Trophoblast cell (in vitro differentiated cells and primary cell): Measurements from ENCODE around the gene TRIM32.
"Not testable (repeated sequence)": the region's sequence is repeated elsewhere in the genome, so short reads cannot be mapped to it uniquely, and the experiment has no call there.

ENCODE experiments used
- DNase-seq, 2 donors: peaks; one replicate each; pipeline ENCODE4 v3.0.0-alpha.2; 2016
- H2AFZ ChIP-seq: 2 replicates; pipeline ENCODE4 v1.6.1; 2013; ENCODE audit warnings: low read length, moderate library complexity, mild to moderate bottlenecking; ENCODE audit not compliant: insufficient read depth, poor library complexity
- H2AK5ac ChIP-seq: 2 replicates; pipeline ENCODE4 v1.6.1; 2013; ENCODE audit warnings: mild to moderate bottlenecking, low read length
- H2BK120ac ChIP-seq: 2 replicates; pipeline ENCODE4 v1.6.1; 2013; ENCODE audit warnings: low read length, mild to moderate bottlenecking, moderate library complexity; ENCODE audit not compliant: insufficient read depth, poor library complexity
- H2BK12ac ChIP-seq: 2 replicates; pipeline ENCODE4 v1.6.1; 2013; ENCODE audit warnings: mild to moderate bottlenecking, low read length, moderate library complexity
- H2BK5ac ChIP-seq: 2 replicates; pipeline ENCODE4 v1.6.1; 2013; ENCODE audit warnings: low read length, low read depth, moderate library complexity, mild to moderate bottlenecking; ENCODE audit not compliant: poor library complexity
- H3K14ac ChIP-seq: 2 replicates; pipeline ENCODE4 v1.6.1; 2013; ENCODE audit warnings: mild to moderate bottlenecking, low read length
- H3K18ac ChIP-seq: 2 replicates; pipeline ENCODE4 v1.6.1; 2013; ENCODE audit warnings: mild to moderate bottlenecking, low read length
- H3K23ac ChIP-seq: 2 replicates; pipeline ENCODE4 v1.6.1; 2013; ENCODE audit warnings: low read length
- H3K27ac ChIP-seq: 2 replicates; pipeline ENCODE4 v1.5.1; 2013; ENCODE audit warnings: low read depth, mild to moderate bottlenecking, inconsistent platforms, low read length, moderate library complexity
- H3K27me3 ChIP-seq: 2 replicates; pipeline ENCODE4 v1.6.1; 2013; ENCODE audit warnings: inconsistent platforms, mild to moderate bottlenecking, low read length, moderate library complexity; ENCODE audit not compliant: insufficient read depth
- H3K36me3 ChIP-seq, 2 experiments: 1 replicate in 1 of 2; 2 replicates in 1 of 2; pipeline ENCODE4 v1.6.1; 2013; ENCODE audit warnings: low read length in 2 of 2, mild to moderate bottlenecking in 2 of 2, moderate library complexity in 1 of 2; ENCODE audit not compliant: insufficient read depth in 2 of 2, control insufficient read depth in 1 of 2
- H3K4ac ChIP-seq: 2 replicates; pipeline ENCODE4 v1.6.1; 2013; ENCODE audit warnings: low read depth, mild to moderate bottlenecking, low read length, moderate library complexity
- H3K4me1 ChIP-seq, 2 experiments: 1 replicate in 1 of 2; 2 replicates in 1 of 2; pipeline ENCODE4 v1.6.1; 2013; ENCODE audit warnings: low read length in 2 of 2, mild to moderate bottlenecking in 2 of 2, moderate library complexity in 1 of 2; ENCODE audit not compliant: insufficient read depth in 2 of 2, control insufficient read depth in 1 of 2
- H3K4me2 ChIP-seq: 2 replicates; pipeline ENCODE4 v1.6.1; 2013; ENCODE audit warnings: inconsistent platforms, mild to moderate bottlenecking, low read length, moderate library complexity
- H3K4me3 ChIP-seq: 2 replicates; pipeline ENCODE4 v1.5.1; 2013; ENCODE audit warnings: mild to moderate bottlenecking, low read depth, low read length, inconsistent platforms
- H3K79me1 ChIP-seq: one replicate; pipeline ENCODE4 v1.6.1; 2013; ENCODE audit warnings: low read length
- H3K79me2 ChIP-seq: 2 replicates; pipeline ENCODE4 v1.6.1; 2013; ENCODE audit warnings: low read length, mild to moderate bottlenecking; ENCODE audit not compliant: control insufficient read depth, insufficient read depth, poor library complexity
- H3K9ac ChIP-seq: 2 replicates; pipeline ENCODE4 v1.6.1; 2013; ENCODE audit warnings: mild to moderate bottlenecking, low read length
- H3K9me3 ChIP-seq: 2 replicates; pipeline ENCODE4 v1.6.1; 2013; ENCODE audit warnings: low read depth, mild to moderate bottlenecking, control low read depth, inconsistent platforms, low read length; ENCODE audit not compliant: insufficient read depth
- H4K12ac ChIP-seq: 2 replicates; pipeline ENCODE4 v1.6.1; 2013; ENCODE audit warnings: low read depth, mild to moderate bottlenecking, low read length, moderate library complexity
- H4K8ac ChIP-seq: 2 replicates; pipeline ENCODE4 v1.6.1; 2013; ENCODE audit warnings: low read depth, mild to moderate bottlenecking, low read length, moderate library complexity
- H4K91ac ChIP-seq: one replicate; pipeline ENCODE4 v1.6.1; 2013; ENCODE audit warnings: low read depth, mild to moderate bottlenecking, low read length, moderate library complexity
- WGBS: extraction: QIAGEN DNeasy Blood & Tissue Kit; methylation state at CpG from one replicate; pipeline ENCODE4 v1.1.7; 2013; ENCODE audit warnings: missing lambda C conversion rate; ENCODE audit not compliant: insufficient read length, insufficient coverage; ENCODE audit errors: extremely low coverage; 5-methylcytosine and 5-hydroxymethylcytosine counted together

TRIM32 gene

DNA sequence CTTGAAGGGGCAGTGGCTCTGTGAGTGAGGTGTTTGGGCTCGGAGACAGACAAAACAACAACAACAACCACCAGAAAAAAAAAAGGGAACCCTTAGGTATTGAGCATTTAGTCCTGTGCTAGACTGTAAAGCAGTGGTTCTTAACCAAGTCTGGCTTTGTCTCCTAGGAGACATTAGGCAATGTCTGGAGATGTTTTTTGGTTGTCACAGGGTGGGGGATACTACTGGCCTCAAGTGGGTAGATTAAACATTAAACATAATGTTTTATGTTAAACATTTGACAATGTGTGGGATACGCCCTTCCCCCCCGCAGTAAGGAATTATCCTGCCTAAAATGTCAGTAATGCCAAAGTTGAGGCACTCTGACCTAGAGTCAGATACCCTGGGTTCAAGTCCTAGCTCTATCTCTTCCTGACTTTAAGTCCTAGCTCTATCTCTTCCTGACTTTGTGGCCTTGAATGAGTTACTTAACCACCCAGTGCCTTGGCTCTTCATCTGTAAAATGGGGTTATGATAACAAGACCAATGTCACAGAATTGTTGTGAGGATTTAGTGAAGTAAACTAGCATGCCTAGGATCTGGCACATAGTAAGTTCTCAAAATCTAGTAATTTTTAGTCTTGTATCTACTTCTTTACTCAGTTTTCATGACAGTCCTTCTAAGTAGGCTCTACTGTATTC, 1.8 kb downstream of the TRIM32 start:
- Histone ChIP-seq H3K79me1 (peaks cover 2% of the 10 kb centered on the region), H3K4me2 (no peak overlapping the region), H2AFZ (no peak overlapping the region), H3K27me3 (no peaks in the 10 kb centered on the region), H3K23ac (no peak overlapping the region), H3K18ac (no peak overlapping the region), H4K91ac (no peak overlapping the region), H3K27ac (no peak overlapping the region), H4K8ac (no peak overlapping the region), H2BK12ac (no peak overlapping the region), H3K9me3 (no peaks in the 10 kb centered on the region), H3K79me2 (peaks cover 6% of the 10 kb centered on the region), H3K4me1 (peaks cover 9 to 13% of the 10 kb centered on the region in 2 experiments), H4K12ac (no peak overlapping the region), H3K14ac (no peak overlapping the region), H3K4me3 (no peak overlapping the region), H3K9ac (no peak overlapping the region), H2BK120ac (no peak overlapping the region), H2BK5ac (no peak overlapping the region), H3K36me3 (no peaks in the 10 kb centered on the region), H2AK5ac (no peak overlapping the region), H3K4ac (no peak overlapping the region)
- WGBS, result no CpG with 5 or more reads among the region's 3 CpGs
- no peak for DNase-seq

DNA sequence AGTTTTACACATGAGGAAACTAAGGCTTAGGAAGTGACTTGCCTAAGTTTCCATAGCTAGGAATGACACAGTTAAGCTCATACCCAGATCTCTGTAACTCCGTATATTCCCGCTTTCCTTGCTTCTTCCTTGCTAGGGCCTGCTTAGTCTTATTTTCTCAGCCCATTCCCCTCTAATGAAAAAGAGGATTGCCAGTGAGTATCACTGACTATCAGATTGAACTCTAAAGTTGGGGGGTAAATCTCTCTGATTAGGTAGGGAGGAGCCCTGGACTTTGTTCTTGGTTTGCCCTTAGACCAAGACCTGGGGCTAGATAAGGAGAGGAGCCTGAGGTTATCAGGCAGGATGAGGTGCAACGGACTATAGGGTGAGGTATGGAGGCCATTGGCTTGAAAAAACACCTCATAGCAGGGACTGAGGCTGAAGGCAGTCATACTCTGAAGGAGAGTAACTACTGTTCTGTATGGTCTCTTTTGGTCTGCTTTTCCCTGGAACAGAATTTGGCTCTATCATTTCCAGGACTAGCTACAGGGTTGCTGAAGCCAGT, 2.5 kb downstream of the TRIM32 start:
- Histone ChIP-seq H3K79me1 (peaks cover 2% of the 10 kb centered on the region), H3K9me3 (no peaks in the 10 kb centered on the region), H4K91ac (no peak overlapping the region), H2BK12ac (no peak overlapping the region), H3K79me2 (peaks cover 6% of the 10 kb centered on the region), H2AK5ac (no peak overlapping the region), H3K36me3 (no peaks in the 10 kb centered on the region), H3K4me3 (no peak overlapping the region), H3K27ac (no peak overlapping the region), H2BK120ac (no peak overlapping the region), H3K18ac (no peak overlapping the region), H3K27me3 (no peaks in the 10 kb centered on the region), H3K4me1 (peaks cover 9 to 13% of the 10 kb centered on the region in 2 experiments), H4K12ac (no peak overlapping the region), H3K23ac (no peak overlapping the region), H3K14ac (no peak overlapping the region), H3K4ac (no peak overlapping the region), H3K9ac (no peak overlapping the region), H4K8ac (no peak overlapping the region), H2AFZ (no peak overlapping the region), H3K4me2 (no peak overlapping the region), H2BK5ac (no peak overlapping the region)
- no CpG with 5 or more reads among the region's 3 CpGs for WGBS
- no peak for DNase-seq

DNA sequence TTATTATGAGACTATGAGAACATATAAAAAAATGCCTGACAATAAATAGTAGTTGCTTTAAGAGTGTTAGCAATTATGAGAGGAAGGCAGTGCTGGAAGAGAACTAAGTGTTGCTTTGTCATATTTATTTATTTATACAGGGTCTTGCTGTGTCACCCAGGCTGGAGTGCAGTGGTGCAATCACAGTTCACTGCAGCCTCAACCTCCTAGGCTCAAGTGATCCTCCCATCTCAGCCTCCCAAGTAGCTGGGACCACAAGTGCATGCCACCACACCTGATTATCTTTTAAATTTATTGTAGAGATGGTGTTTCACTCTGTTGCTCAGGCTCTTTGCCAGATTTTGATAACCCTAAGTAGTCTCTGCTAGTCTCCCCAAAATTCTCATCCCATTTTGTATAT, 3.7 kb downstream of the TRIM32 start:
- not testable (repeated sequence) for H3K18ac ChIP-seq, H3K36me3 ChIP-seq, H2AFZ ChIP-seq, DNase-seq, H3K4me2 ChIP-seq, H4K91ac ChIP-seq, H2BK5ac ChIP-seq, H3K9ac ChIP-seq, H3K79me2 ChIP-seq, H2BK120ac ChIP-seq, H4K8ac ChIP-seq, H3K27me3 ChIP-seq, H3K9me3 ChIP-seq, H2BK12ac ChIP-seq, H3K27ac ChIP-seq, H3K4ac ChIP-seq, H3K79me1 ChIP-seq, H4K12ac ChIP-seq, H3K4me3 ChIP-seq, H3K14ac ChIP-seq, H2AK5ac ChIP-seq, H3K23ac ChIP-seq
- peaks cover 9 to 13% of the 10 kb centered on the region in 2 experiments for H3K4me1 ChIP-seq

DNA sequence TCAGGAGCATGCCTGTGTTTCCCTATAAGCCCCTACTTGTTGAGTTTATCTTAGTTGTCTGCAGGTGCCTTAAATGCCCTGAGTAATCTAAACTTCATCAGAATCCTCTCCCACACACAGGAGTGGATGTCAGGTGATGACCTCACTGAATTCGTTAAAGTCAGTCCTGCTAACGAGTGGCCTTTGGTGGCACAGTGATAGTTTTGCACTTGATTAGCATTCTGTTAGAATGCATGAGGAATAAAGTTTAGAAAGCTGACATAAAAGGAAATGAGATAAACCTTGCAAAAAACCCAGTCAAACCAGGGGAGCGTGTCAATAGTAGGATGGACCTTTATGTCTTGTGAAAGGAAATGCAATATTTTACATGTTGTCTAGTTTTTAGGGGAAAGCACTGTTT, 4.5 kb downstream of the TRIM32 start:
- H3K4ac ChIP-seq, result no peak overlapping the region
- H3K27ac ChIP-seq, result no peak overlapping the region
- no peak overlapping the region for H4K12ac ChIP-seq
- no peak overlapping the region for H4K91ac ChIP-seq
- H2BK12ac ChIP-seq, result no peak overlapping the region
- H3K9me3 ChIP-seq, result no peaks in the 10 kb centered on the region
- no peak overlapping the region for H2AK5ac ChIP-seq
- H2BK120ac ChIP-seq, result no peak overlapping the region
- no peak overlapping the region for H3K4me3 ChIP-seq
- H3K79me1 ChIP-seq, result peaks cover 2% of the 10 kb centered on the region
- no peak overlapping the region for H2AFZ ChIP-seq
- H3K4me2 ChIP-seq, result no peak overlapping the region
- peaks cover 6 to 10% of the 10 kb centered on the region in 2 experiments for H3K4me1 ChIP-seq
- WGBS, result no CpG with 5 or more reads among the region's 3 CpGs
- H3K23ac ChIP-seq, result no peak overlapping the region
- no peak overlapping the region for H4K8ac ChIP-seq
- H3K36me3 ChIP-seq, result no peaks in the 10 kb centered on the region
- peaks cover 6% of the 10 kb centered on the region for H3K79me2 ChIP-seq
- H3K14ac ChIP-seq, result no peak overlapping the region
- H3K18ac ChIP-seq, result no peak overlapping the region
- no peak overlapping the region for H3K9ac ChIP-seq
- DNase-seq, result no peak
- no peaks in the 10 kb centered on the region for H3K27me3 ChIP-seq
- H2BK5ac ChIP-seq, result no peak overlapping the region
